HG02678 (cell line): ENCODE measurements around the gene GDI2.
"Not testable (repeated sequence)": the region's sequence is repeated elsewhere in the genome, so short reads cannot be mapped to it uniquely, and the experiment has no call there.

Experiments
- ATAC-seq: cut with Tn5 transposase; IDR thresholded peaks from one replicate; pipeline ENCODE4 v1.9.1; 2021; ENCODE audit warnings: mild to moderate bottlenecking, moderate library complexity; ENCODE audit not compliant: unreplicated experiment

The GDI2 gene

DNA sequence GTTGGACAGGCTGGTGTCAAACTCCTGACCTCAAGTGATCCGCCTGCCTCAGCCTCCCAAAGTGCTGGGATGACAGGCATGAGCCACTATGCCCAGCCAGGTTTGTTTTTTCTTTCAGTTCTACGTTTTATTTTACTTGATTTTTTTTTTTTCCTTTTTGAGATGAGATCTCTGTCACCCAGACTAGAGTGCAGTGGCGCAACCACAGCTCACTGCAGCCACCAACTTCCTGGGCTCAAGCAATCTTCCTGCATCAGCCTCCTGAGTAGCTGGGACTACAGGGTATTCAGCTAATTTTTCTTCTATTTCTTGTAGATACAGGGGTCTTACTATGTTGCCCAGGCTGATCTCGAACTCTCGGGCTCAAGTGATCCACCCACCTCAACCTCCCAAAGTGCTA is 24.3 kb downstream of the GDI2 start:
- no peak for ATAC-seq

GRCh38 chr10:5783300-5783699 is 29.9 kb downstream of the GDI2 start:
- no peak for ATAC-seq

DNA sequence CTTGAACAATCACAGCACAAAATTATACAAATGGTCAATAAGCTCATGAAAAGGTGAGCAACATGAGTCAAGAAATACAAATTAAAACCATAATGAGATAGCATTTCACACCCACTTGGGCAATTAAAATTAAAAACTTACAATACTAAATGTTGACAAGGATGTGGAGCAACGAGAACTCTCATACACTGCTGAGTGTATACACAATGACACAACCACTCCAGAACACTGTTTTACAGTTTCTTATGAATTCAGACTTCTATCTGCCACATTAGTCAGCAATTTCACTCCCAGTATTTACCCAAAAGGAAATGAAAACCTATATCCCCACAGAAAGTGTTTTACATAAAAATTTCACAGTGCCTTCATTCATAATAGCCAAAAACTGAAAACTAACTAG is 31.1 kb downstream of the GDI2 start:
- no peak for ATAC-seq

DNA sequence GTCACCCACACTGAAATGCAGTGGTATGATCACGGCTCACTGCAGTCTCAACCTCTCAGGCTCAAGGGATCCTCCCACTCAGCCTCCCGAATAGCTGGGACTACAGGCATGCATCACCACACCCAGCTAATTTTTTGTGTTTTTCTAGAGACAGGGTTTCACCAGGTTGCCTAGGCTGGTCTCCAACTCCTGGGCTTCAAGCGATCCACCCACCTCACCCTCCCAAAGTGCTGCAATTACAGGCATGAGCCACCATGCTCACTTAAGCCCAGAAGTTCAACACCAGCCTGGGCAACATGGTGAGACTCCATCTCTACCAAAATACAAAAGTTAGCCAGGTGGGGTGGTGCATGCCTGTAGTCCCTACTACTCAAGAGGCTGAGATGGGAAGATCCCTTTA is 33.5 kb downstream of the GDI2 start:
- no peak for ATAC-seq

DNA sequence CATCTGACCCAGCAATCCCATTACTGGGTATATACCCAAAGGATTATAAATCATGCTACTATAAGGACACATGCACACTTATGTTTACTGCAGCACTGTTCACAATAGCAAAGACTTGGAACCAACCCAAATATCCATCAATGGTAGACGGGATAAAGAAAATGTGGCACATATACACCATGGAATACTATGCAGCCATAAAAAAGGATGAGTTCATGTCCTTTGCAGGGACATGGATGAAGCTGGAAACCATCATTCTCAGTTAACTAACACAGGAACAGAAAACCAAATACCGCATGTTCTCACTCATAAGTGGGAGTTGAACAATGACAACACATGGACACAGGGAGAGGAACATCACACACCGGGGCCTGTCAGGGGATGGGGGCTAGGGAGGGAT is 35.5 kb downstream of the GDI2 start:
- not testable (repeated sequence) for ATAC-seq

- ATAC-seq = no peak
Measured at GRCh38 chr10:5776881-5777197, 36.4 kb downstream of the GDI2 start.

DNA sequence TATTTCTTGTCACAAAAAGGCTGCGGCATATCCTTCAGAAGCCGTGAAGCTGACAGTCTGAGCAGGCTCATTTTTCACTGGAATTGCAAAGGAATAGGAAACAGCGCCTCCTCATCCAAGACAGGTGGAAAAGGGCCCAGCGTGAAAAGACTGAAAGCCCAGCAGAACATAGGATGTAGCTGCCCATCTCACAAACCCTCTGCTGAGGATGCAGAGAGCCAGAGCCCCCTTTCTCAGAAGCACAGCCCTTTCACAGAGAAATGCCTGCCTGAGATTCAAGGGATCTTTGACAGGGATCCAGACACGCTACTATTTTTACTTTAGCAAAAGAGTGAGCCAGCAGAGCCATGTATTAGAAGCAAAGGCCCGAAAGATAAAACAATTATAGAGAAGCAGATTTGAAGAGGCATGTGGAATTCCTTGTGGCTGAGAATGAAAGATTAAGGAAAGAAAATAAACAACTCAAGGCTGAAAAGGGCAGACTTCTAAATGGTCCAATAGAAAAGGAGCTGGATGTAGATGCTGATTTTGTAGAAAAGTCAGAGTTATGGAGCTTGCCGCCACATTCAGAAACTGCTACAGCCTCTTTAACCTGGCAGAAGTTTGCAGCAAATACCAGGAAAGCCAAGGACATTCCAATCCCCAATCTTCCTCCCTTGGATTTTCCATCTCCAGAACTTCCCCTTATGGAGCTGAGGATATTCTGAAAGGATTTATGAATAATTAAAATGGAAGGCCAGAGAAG is 36.9 kb downstream of the GDI2 start:
- no peak for ATAC-seq

DNA sequence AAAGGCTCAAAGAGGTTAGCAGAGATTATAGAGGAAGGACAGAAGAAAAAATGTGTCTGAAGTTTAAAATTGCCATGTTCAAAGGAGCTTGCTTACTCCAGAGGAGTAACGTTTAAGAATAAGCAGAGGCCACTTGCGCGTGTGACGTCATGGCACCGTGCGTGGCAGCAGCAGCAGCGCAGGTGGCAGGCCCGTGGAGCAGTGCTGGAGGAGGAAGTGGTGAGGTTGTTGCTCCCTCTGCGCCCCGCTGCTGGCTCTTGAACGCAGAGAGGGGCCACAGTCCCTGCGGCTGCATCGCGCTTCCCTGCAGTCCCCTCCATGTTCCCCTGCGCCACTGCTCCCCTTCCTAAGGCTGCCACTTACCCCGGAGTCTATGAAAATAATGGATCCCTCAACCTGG is 37.5 kb downstream of the GDI2 start:
- no peak for ATAC-seq

GRCh38 chr10:5774987-5775620 is 38.1 kb downstream of the GDI2 start:
- no peak for ATAC-seq

GRCh38 chr10:5766189-5766588 is 47.0 kb downstream of the GDI2 start:
- no peak for ATAC-seq

- ATAC-seq = no peak
Measured at GRCh38 chr10:5765617-5766016, 47.6 kb downstream of the GDI2 start.

DNA sequence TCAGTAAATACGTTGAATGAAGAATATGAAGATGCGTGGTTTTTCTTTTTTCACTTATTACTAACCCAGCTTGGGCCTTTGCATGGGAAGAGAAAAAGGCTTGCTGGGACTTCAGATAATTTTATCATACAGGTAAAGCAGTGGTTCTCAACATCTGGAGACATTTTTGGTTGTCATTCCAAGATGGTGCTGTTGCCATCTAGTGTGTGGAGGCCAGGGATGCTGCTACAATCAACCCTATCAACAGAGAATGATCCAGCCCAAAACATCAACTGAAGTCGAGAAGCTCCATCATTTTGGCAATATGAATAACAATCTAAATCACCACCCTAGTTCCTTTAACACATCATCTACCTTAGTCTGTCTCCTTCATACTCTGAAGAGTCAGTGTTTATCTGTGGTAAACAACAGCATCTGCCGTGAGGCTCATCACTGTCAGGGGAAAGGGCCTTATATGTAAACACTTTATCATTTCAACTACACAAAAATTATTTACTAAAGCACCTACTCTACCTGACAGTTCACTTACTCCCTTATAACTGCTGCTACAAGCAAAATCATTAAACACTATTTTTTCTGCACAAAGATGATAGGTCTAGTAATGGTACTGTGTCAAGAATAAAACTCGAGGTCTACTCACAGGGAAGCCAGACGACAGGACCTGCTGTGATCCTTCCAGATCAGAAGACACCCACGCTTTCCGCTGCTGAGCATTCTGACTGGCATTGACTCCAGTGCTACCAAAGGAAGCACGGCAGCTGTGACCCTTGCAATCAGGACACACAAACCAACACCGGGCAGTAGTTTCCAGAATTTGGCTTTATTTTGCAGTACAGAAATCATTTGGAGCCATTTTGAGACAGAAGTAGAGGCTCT is 48.6 kb downstream of the GDI2 start:
- no peak for ATAC-seq

- ATAC-seq = no peak
Measured at GRCh38 chr10:5762531-5762930, 50.7 kb downstream of the GDI2 start.

DNA sequence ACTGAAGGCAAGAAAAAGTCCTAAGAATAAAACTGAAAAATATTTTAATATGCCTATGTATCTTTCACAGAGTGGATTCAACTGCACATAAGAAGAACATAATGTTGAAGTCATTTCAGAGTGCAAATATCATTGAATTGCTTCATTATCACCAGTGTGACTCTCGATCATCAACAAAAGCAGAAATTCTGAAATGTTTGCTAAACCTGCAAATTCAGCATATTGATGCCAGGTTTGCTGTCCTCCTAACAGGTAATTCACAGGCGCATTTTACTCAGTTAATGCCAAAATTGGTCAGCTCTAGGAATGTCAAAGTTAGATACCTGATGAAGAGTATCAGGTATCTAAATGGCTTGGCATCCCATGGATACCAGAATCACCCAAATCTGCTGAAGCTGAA is 52.0 kb downstream of the GDI2 start:
- ATAC-seq = no peak

DNA sequence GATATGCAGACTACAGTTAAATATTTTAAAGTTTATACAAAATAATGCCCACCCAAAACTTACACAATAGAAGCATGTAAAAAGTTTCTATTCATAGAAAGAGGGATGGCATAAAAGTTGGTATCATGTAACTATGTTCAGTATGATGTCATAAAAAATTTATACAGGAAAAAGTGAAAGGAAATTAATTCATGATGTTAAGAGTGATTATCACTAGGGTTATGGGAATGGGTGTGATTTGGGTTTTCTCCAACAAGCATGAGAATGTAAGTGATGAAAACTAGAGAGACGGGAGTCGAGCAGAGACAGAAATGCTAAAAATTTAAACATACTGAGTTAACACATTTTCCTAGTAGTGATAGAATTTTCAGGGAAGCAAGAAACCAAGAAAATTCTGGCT is 52.7 kb downstream of the GDI2 start:
- ATAC-seq = no peak

DNA sequence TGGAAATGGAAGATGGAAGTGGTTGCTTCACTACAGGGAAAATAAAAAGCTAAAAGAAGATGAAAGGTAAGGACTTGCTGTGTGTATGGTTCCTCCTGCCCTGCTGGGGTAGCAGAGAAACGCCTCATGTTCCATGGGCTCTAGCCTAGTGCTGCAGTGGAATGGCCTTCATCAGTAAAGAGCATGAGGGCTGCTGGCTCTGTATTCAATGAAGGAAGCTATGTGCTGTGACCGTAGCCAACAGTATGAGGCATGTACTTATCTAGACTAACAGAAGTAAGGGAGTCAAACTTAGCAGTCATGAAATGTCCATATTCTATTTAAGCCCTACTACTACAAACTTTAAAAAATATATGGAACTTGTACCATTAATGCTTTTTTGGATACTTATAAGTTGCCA is 54.3 kb downstream of the GDI2 start:
- no peak for ATAC-seq

DNA sequence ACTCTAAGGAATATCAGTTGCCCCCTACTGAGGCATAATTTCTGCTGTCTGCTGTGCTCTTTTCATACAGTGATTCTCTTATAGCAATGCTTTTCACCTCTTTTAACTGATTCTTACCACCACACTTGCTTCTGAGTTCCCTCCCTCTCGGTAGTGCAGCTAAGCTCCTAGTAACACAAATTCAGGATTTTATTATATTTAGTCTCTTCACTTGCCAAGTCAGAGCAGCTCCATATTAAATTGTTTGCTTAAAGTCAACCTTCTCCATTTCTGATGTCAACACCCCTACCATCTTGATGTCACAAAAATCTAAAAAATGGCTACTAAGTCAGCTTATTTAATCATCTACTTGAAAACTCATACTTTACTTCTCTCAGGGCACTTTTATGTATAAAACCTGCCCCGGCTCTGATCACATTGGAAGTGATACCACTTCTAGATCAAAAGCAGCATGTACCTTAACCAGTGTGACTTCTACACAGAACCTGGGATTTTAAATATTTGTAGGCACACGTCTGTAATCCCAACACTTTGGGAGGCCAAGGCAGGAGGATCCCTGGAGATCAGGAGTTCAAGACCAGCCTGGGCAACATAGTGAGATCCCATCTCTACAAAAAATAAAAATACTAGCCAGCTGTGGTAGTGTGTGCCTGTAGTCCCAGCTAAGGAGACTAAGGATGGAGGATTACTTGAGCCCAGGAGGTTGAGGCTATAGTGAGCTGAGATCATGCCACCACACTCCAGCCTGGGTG is 55.3 kb downstream of the GDI2 start:
- ATAC-seq = no peak

- ATAC-seq = no peak
Measured at GRCh38 chr10:5752301-5752871, 60.8 kb downstream of the GDI2 start.

- no peak for ATAC-seq
Measured at GRCh38 chr10:5751601-5752253, 61.5 kb downstream of the GDI2 start.

- no peak for ATAC-seq
Measured at GRCh38 chr10:5748394-5748803, 64.8 kb downstream of the GDI2 start.
